Endothelial cell of umbilical vein (primary cell): Measurements from ENCODE around the gene EXOC6B. TPM values are rescaled to one million over a fixed set of nuclear protein-coding genes. Genes with fewer than 3 reads are reported as not detected.

Source experiments
- BruUV-seq: library from RNA; stranded (reverse); fragments of 400-500 nt; replicated peaks from 2 replicates; lab custom pipeline; 2021; lab: Mats Ljungman, UMichigan
- CTCF ChIA-PET: fragments of 300-600, 350-600 bp; sonication (Branson Sonifier 250); formaldehyde crosslinking; loops from one replicate; lab custom pipeline; 2021; ENCODE audit warnings: antibody characterized with exemption, inconsistent platforms; lab: Charles Lee
- POLR2A ChIA-PET: fragments of 300-600, 350-600 bp; sonication (Branson Sonifier 250); formaldehyde crosslinking; loops from one replicate; lab custom pipeline; 2021; ENCODE audit warnings: antibody characterized with exemption, inconsistent platforms; lab: Charles Lee
- DNase-seq: peaks from one replicate; pipeline ENCODE4 v3.0.0-alpha.2; 2011; ENCODE audit warnings: low read depth, low spot score
- FAIRE-seq: peaks from 2 replicates; lab custom pipeline; 2011; peaks lifted over from hg19 to GRCh38; lab: Jason Lieb, UNC
- H2AFZ ChIP-seq: 2 replicates; pipeline ENCODE4 v1.6.0; 2012; ENCODE audit warnings: low read depth, low read length, control low read depth, inconsistent platforms
- H3K27ac ChIP-seq: 2 replicates; pipeline ENCODE4 v1.5.1; 2011; ENCODE audit warnings: low read depth, mild to moderate bottlenecking, control low read depth, low read length, moderate library complexity; ENCODE audit not compliant: insufficient read depth
- H3K27me3 ChIP-seq, 2 experiments: 2 replicates each; pipeline versions ENCODE4 v1.6.0 to v1.6.1; 2011; ENCODE audit warnings: low read length in 2 of 2, mixed read lengths in 1 of 2; ENCODE audit not compliant: control insufficient read depth in 2 of 2, insufficient read depth in 2 of 2
- H3K36me3 ChIP-seq, 2 experiments: 2 replicates in 1 of 2; 3 replicates in 1 of 2; pipeline ENCODE4 v1.5.1; 2011; ENCODE audit warnings: low read length in 2 of 2, mild to moderate bottlenecking in 1 of 2, moderate library complexity in 1 of 2; ENCODE audit not compliant: control insufficient read depth in 2 of 2, insufficient read depth in 2 of 2; ENCODE audit errors: extremely low read depth in 1 of 2
- H3K4me1 ChIP-seq: 3 replicates; pipeline ENCODE4 v1.5.1; 2011; ENCODE audit warnings: mild to moderate bottlenecking, low read length; ENCODE audit not compliant: control insufficient read depth, insufficient read depth; ENCODE audit errors: extremely low read depth
- H3K4me2 ChIP-seq: 2 replicates; pipeline ENCODE4 v1.6.1; 2011; ENCODE audit warnings: low read length, control low read depth, mixed read lengths; ENCODE audit not compliant: insufficient read depth
- H3K4me3 ChIP-seq, 3 experiments: fragments of 200-600 bp in 1 of 3; sonication (generic), shearing (Covaris generic) in 1 of 3; replicated peaks in 1 of 3; 2 replicates each; pipeline ENCODE4 v1.5.1; 2011 to 2016; ENCODE audit warnings: control low read depth in 3 of 3, low read length in 3 of 3, mild to moderate bottlenecking in 2 of 3, inconsistent platforms in 1 of 3, low read depth in 1 of 3, moderate library complexity in 1 of 3; ENCODE audit not compliant: insufficient read depth in 1 of 3
- H3K79me2 ChIP-seq: 2 replicates; pipeline ENCODE4 v1.6.0; 2012; ENCODE audit warnings: low read length, inconsistent platforms; ENCODE audit not compliant: control insufficient read depth, insufficient read depth
- H3K9ac ChIP-seq: replicated peaks from 2 replicates; pipeline ENCODE3; 2011; ENCODE audit warnings: low read length, control low read depth; ENCODE audit not compliant: insufficient read depth; ENCODE audit errors: extremely low read depth
- H3K9me1 ChIP-seq: replicated peaks from 3 replicates; pipeline ENCODE4 v1.6.0; 2011; ENCODE audit warnings: mild to moderate bottlenecking, low read length; ENCODE audit not compliant: control insufficient read depth, insufficient read depth; ENCODE audit errors: extremely low read depth
- H3K9me3 ChIP-seq: replicated peaks from 2 replicates; pipeline ENCODE4 v1.5.1; 2012; ENCODE audit warnings: low read length, inconsistent platforms; ENCODE audit not compliant: control insufficient read depth, insufficient read depth
- H4K20me1 ChIP-seq: replicated peaks from 2 replicates; pipeline ENCODE3; 2011; ENCODE audit warnings: mild to moderate bottlenecking, low read length; ENCODE audit not compliant: control insufficient read depth, insufficient read depth; ENCODE audit errors: extremely low read depth
- EZH2 ChIP-seq: IDR thresholded peaks from 2 replicates; pipeline ENCODE4 v1.6.1; 2012; ENCODE audit warnings: borderline replicate concordance, low read depth, mild to moderate bottlenecking, moderate library complexity, low read length, inconsistent platforms; ENCODE audit not compliant: severe bottlenecking
- FOS ChIP-seq: IDR thresholded peaks from 2 replicates; pipeline ENCODE4 v1.6.1; 2011; ENCODE audit warnings: mild to moderate bottlenecking, low read length, moderate library complexity, borderline replicate concordance; ENCODE audit not compliant: insufficient read depth
- GATA2 ChIP-seq: IDR thresholded peaks from 2 replicates; pipeline ENCODE4 v1.7.0; 2011; ENCODE audit warnings: low read depth, mild to moderate bottlenecking, moderate library complexity, mixed read lengths, low read length; ENCODE audit not compliant: insufficient read length, insufficient read depth
- JUN ChIP-seq: IDR thresholded peaks from 2 replicates; pipeline ENCODE4 v1.6.1; 2011; ENCODE audit warnings: borderline replicate concordance, low read depth; ENCODE audit not compliant: insufficient read length, insufficient read depth
- MYC ChIP-seq: IDR thresholded peaks from one replicate; pipeline ENCODE4 v1.6.1; 2011; ENCODE audit warnings: mild to moderate bottlenecking, low read depth, low read length
- POLR2A ChIP-seq: IDR thresholded peaks from 2 replicates; pipeline ENCODE4 v1.6.1; 2012; ENCODE audit warnings: low read depth, mild to moderate bottlenecking, control low read depth, low read length
- POLR2AphosphoS5 ChIP-seq: IDR thresholded peaks from 2 replicates; pipeline ENCODE4 v1.6.1; 2012; ENCODE audit warnings: low read depth, mild to moderate bottlenecking, control low read depth, low read length, moderate library complexity; ENCODE audit not compliant: insufficient read depth
- dilution Hi-C: fragments of 300-500 bp; cut with MboI; formaldehyde crosslinking; loops from one replicate; pipeline ENCODE4 v1.15.0; 2019; ENCODE audit warnings: low sequenced_read_pairs; ENCODE audit not compliant: extremely low pct_ligation_motif_present
- intact Hi-C: fragments of 100-400 bp; cut with micrococcal nuclease; formaldehyde crosslinking; loops from one replicate; pipeline ENCODE4 v1.10.0; 2022
- polyA plus RNA-seq, 4 experiments: library from polyadenylated mRNA; depleted of rRNA in 3 of 4; stranded (reverse) in 3 of 4; unstranded in 1 of 4; fragments of >200 nt; gene quantifications; 2 replicates each; pipeline versions ENCODE4 v1.2.1 to v1.2.3, GENCODE V29; 2011 to 2012; ENCODE audit warnings: missing spikeins in 1 of 4
- total RNA-seq: library from RNA; stranded (reverse); gene quantifications from 2 replicates; pipeline ENCODE4 v1.2.3, GENCODE V29; 2021

Gene EXOC6B
- total and polyA plus RNA-seq, 2 donors (not counting 3 experiments of a cell fraction or from before 2014, with no cell fraction given), result 10.8 to 34.8 TPM

DNA sequence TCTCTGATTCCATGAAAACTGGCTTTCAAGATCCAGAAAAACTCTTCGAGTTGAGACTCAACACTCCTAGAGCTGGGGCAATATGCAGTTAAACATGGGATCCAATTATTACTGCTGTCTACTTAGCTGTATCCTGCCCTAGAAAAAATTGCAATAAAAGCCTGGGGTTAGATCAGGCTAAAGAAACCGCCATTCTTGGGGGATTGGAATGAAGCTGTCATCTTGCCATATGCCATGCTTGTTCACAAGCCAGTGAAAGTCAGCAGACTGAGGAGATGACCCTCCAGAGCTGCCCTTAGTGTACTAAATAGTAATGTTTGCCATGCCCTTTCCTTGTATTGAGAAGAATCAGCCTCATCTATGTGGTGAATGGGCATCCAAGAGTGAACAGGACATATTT is 647.3 kb downstream of the EXOC6B start:
- Histone ChIP-seq H3K9ac (no peak overlapping the region), H3K27me3 (no peaks in the 10 kb centered on the region), H3K27ac (no peak overlapping the region), H2AFZ (no peak overlapping the region), H3K4me3 (no peak overlapping the region), H3K9me1 (no peaks in the 10 kb centered on the region), H3K79me2 (no peaks in the 10 kb centered on the region), H4K20me1 (no peaks in the 10 kb centered on the region), H3K4me1 (peaks cover 7% of the 10 kb centered on the region), H3K4me2 (no peak overlapping the region), H3K9me3 (no peaks in the 10 kb centered on the region), H3K36me3 (no peaks in the 10 kb centered on the region)
- DNase-seq (no peak), FAIRE-seq (no peak)
- ChIA-PET POLR2A (no interaction called here), CTCF (interaction anchor here (0.9 to 1.5 kb wide), 3 partner anchors 26 to 254 kb away, joined by 3 to 5 read pairs (median 3); no protein-coding TSS in a partner anchor)
- no peak for TF ChIP-seq MYC
- TF ChIP-seq EZH2, result no peak
- TF ChIP-seq JUN, result no peak
- TF ChIP-seq FOS, result no peak
- no peak for TF ChIP-seq POLR2A
- no peak for TF ChIP-seq POLR2AphosphoS5
- no peak for TF ChIP-seq GATA2
- no TSS peak for BruUV-seq
- intact Hi-C loops (no loop called here), dilution Hi-C loops (no loop called here)

DNA sequence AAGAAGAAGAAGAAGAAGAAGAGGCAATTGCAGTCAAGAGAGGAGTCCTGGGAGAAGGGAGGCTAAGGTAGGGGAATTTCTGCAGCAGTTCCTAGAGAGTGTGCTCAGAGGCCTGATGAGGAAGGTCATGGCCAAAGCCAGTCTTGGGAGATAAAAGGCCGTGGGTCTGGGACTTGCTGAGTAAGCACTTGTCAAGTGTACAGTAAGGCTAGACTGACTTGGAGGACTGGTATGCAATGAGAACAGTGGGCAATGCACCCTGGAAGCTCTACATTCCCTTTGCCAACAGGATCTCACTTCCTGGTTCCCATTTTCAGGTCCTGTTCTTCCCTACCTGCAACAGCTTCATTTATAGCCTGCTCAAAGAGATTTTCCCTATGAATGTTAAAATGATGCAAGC is 649.6 kb downstream of the EXOC6B start:
- no peaks in the 10 kb centered on the region for H4K20me1 ChIP-seq
- intact Hi-C loops (no loop called here), dilution Hi-C loops (no loop called here)
- no peak overlapping the region for H3K9ac ChIP-seq
- no peaks in the 10 kb centered on the region for H3K9me3 ChIP-seq
- no peaks in the 10 kb centered on the region for H3K79me2 ChIP-seq
- H2AFZ ChIP-seq, result no peak overlapping the region
- TF ChIP-seq EZH2, result no peak
- no peak for TF ChIP-seq JUN
- DNase-seq (no peak), FAIRE-seq (no peak)
- H3K4me1 ChIP-seq, result peaks cover 10% of the 10 kb centered on the region
- no peak overlapping the region for H3K27ac ChIP-seq
- H3K36me3 ChIP-seq, result no peaks in the 10 kb centered on the region
- no peak overlapping the region for H3K4me3 ChIP-seq
- POLR2A ChIA-PET, result no interaction called here
- CTCF ChIA-PET, result no interaction called here
- no peak overlapping the region for H3K4me2 ChIP-seq
- H3K9me1 ChIP-seq, result no peaks in the 10 kb centered on the region
- BruUV-seq, result TSS peak; percentile 12
- no peaks in the 10 kb centered on the region for H3K27me3 ChIP-seq
